ENCODE data around the gene RAB11B. TPM values are rescaled to one million over a fixed set of nuclear protein-coding genes. Genes with fewer than 3 reads are reported as not detected.
A peak's percentile ranks its signal among the peaks of the same experiment; 100 is the strongest.

The RAB11B gene
- total and polyA plus RNA-seq, 2 of the 13 experiments (the other 11 are each of a cell fraction or from before 2014, with no cell fraction given), result 6.0 to 28.4 TPM

DNA sequence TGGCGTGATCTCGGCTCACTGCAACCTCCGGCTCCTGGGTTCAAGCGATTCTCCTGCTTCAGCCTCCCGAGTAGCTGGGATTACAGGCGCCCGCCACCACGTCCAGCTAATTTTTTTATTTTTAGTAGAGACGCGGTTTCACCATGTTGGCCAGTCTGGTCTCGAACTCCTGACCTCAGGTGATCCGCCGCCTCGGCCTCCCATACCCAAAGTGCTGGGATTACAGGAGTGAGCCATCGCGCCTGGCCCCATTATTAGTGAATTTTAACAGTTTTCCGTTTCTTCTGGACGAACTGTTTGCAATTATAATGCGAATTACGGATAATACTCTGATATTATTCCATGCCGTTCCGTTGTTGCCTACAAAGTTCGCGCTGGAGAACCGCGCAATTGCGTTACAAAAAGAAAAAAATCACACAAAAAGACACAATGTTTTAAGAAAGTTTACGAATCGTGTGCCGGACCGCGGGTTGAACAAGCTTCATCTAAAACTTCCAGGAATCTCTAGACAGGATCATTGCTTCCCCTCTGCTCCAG lies 54.0 kb downstream of the RAB11B start (continued):
- peak; percentile 38; the same call in 1 of the 2 replicates for TF ChIP-seq TOPORS (CRISPR knock-in tag; IDR thresholded peaks at IDR 0.05)
- TF ChIP-seq ISL2 (CRISPR knock-in tag; IDR thresholded peaks at IDR 0.05), result 0 out of 2 replicates have a peak, but pooled peaks have one; percentile 0
- peak; percentile 77; the same call in 1 of the 2 replicates for TF ChIP-seq ARID2 (CRISPR knock-in tag; IDR thresholded peaks at IDR 0.05; ENCODE audit: borderline replicate concordance)
- TF ChIP-seq ADNP (CRISPR knock-in tag; IDR thresholded peaks at IDR 0.05), result 0 out of 2 replicates have a peak, but pooled peaks have one; percentile 59
- peak; percentile 43; the same call in 1 of the 2 replicates for TF ChIP-seq BCL6 (CRISPR knock-in tag; IDR thresholded peaks at IDR 0.05)

DNA sequence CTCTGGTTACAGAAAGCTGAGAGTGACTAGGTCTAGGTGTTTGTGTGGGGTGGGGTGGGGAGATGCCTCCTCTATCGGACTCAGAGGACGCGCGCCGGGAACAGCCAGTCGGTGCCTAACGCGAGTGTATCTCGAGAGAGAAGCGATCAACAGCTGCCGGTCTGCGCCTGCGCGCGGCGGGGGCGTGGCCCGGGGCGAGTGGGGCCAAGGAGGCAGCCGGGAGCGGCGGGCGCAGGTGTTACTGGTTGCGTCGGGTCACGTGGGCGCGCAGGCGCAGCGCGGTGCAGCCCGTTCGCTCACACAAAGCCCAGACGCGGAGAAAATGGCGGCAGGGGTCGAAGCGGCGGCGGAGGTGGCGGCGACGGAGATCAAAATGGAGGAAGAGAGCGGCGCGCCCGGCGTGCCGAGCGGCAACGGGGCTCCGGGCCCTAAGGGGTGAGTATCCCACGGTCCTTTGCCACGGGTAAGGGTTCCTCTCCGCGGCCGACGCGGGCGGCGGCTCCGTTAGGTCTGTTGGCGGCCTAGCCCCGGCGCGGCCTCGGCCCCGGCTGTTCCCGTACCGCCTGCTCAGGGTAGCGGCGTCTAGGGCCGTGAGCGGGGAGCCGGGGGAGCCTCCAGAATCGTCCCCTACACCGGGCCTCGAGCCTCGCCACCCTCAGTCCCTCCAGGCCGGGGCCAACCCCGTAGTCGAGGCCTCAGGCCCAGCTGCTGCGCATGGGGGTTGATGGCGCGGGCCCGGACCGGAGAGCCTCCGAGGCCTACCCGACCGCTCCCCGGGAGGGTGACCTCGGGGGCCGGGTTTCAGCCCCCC lies 54.7 kb downstream of the RAB11B start, which contains the start of gene HNRNPM:
TSS of gene HNRNPM (plus strand) at position 299 of the 811 bp plus-strand sequence. CDS start at position 323, 24 bp downstream.
- WGBS (ENCODE audit: low lambda C conversion rate), result under 1% methylated on average over 27 of the region's 93 CpGs
- H3K4me3 ChIP-seq (replicated peaks in 1 of 3; ENCODE audit: insufficient read depth in 1 of 3, low read depth in 2 of 3, low read length in 3 of 3), result peak within 1 kb of the TSS; percentile 93 to 99 (median 99)
- peak within 1 kb of the TSS; percentile 95 for H3K27ac ChIP-seq (ENCODE audit: extremely low read length, insufficient read depth, low read length)
- peaks cover 47% of the 10 kb centered on the region for H4K20me1 ChIP-seq (ENCODE audit: insufficient read depth, low read length)
- ChIA-PET POLR2A (interaction anchor here (0.7 to 3.6 kb wide), 17 partner anchors 11 to 74 kb away, joined by 3 to 82 read pairs (median 4); partner anchors contain the start of genes MARCHF2, RAB11B and ZNF414), CTCF (ENCODE audit: low intra/inter-chr PET ratio, low total read pairs) (interaction anchor here (0.7 kb wide), 1 partner anchor 11 kb away, joined by 3 read pairs; no protein-coding TSS in a partner anchor)
- no TSS peak for BruUV-seq (replicated peaks)
- peaks cover 70% of the 10 kb centered on the region for H3K4me1 ChIP-seq (ENCODE audit: insufficient read depth, low read length)
- FAIRE-seq, result peak; percentile 73
- H3K79me2 ChIP-seq (ENCODE audit: insufficient read depth, low read length), result peaks cover 50% of the 10 kb centered on the region
- H3K4me2 ChIP-seq (ENCODE audit: low read depth, low read length), result peak within 1 kb of the TSS; percentile 92
- H3K9me3 ChIP-seq (ENCODE audit: low read length), result no peaks in the 10 kb centered on the region
- no peaks in the 10 kb centered on the region for H3K27me3 ChIP-seq (ENCODE audit: control insufficient read depth in 1 of 2, insufficient read depth in 2 of 2, low read length in 2 of 2)
- in situ Hi-C loops (cut with HindIII; ENCODE audit: extremely low pct_ligation_motif_present, low pct_unique_long_range_greater_than_20kb) (no loop called here), intact Hi-C loops (cut with micrococcal nuclease; ENCODE audit: unreplicated experiment) (loop anchor here (5.0 to 10.0 kb wide), 2 partner anchors 33 to 90 kb away; partner anchors contain the start of gene MARCHF2)
- H2AFZ ChIP-seq (ENCODE audit: low read length), result no peak within 1 kb of the TSS
- peak; percentile 95 for DNase-seq (ENCODE audit: low spot score)
- peak within 1 kb of the TSS; percentile 100 for H3K9ac ChIP-seq (ENCODE audit: insufficient read depth, low read depth, low read length)
- peak; percentile 91 for ATAC-seq
- peaks cover 6 to 10% of the 10 kb centered on the region in 2 experiments; a peak in 4 of 5 replicates for H3K36me3 ChIP-seq (replicated peaks in 1 of 2; ENCODE audit: control insufficient read depth in 1 of 2, insufficient read depth in 2 of 2, low read length in 2 of 2)
- TF ChIP-seq ARHGAP35 (CRISPR knock-in tag; IDR thresholded peaks at IDR 0.05; ENCODE audit: borderline replicate concordance) (peak; percentile 57; the same call in 1 of the 2 replicates), SMAD3 (CRISPR knock-in tag; IDR thresholded peaks at IDR 0.05) (no peak; the same call in 1 of the 2 replicates), STAG1 (CRISPR knock-in tag; IDR thresholded peaks at IDR 0.05) (0 out of 2 replicates have a peak, but pooled peaks have one; percentile 7), FOXC1 (CRISPR knock-in tag; IDR thresholded peaks at IDR 0.05; ENCODE audit: borderline replicate concordance) (peak; percentile 88), REXO4 (CRISPR knock-in tag; IDR thresholded peaks at IDR 0.05; ENCODE audit: borderline replicate concordance) (no peak), MEIS2 (CRISPR knock-in tag; IDR thresholded peaks at IDR 0.05) (peak; percentile 64; the same call in 1 of the 2 replicates), ZNF446 (CRISPR knock-in tag; IDR thresholded peaks at IDR 0.05) (no peak; the same call in 1 of the 2 replicates), ZSCAN30 (CRISPR knock-in tag; IDR thresholded peaks at IDR 0.05) (0 out of 2 replicates have a peak, but pooled peaks have one; percentile 29), GATAD2A (CRISPR knock-in tag; IDR thresholded peaks at IDR 0.05) (peak; percentile 26; the same call in 1 of the 2 replicates), NONO (IDR thresholded peaks at IDR 0.05) (no peak), NONO (CRISPR knock-in tag; conservative IDR thresholded peaks at IDR 0.05) (peak; percentile 29), NRL (CRISPR knock-in tag; IDR thresholded peaks at IDR 0.05; ENCODE audit: borderline replicate concordance) (no peak), MAFK (conservative IDR thresholded peaks at IDR 0.05 in 1 of 2, IDR thresholded peaks at IDR 0.05 in 1 of 2; ENCODE audit: low read length in 2 of 2) (no peak)
- TF ChIP-seq, protein P1, sequence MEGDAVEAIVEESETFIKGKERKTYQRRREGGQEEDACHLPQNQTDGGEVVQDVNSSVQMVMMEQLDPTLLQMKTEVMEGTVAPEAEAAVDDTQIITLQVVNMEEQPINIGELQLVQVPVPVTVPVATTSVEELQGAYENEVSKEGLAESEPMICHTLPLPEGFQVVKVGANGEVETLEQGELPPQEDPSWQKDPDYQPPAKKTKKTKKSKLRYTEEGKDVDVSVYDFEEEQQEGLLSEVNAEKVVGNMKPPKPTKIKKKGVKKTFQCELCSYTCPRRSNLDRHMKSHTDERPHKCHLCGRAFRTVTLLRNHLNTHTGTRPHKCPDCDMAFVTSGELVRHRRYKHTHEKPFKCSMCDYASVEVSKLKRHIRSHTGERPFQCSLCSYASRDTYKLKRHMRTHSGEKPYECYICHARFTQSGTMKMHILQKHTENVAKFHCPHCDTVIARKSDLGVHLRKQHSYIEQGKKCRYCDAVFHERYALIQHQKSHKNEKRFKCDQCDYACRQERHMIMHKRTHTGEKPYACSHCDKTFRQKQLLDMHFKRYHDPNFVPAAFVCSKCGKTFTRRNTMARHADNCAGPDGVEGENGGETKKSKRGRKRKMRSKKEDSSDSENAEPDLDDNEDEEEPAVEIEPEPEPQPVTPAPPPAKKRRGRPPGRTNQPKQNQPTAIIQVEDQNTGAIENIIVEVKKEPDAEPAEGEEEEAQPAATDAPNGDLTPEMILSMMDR (CRISPR knock-in tag; IDR thresholded peaks at IDR 0.05), result 0 out of 2 replicates have a peak, but pooled peaks have one; percentile 2
- TF ChIP-seq, protein P2, sequence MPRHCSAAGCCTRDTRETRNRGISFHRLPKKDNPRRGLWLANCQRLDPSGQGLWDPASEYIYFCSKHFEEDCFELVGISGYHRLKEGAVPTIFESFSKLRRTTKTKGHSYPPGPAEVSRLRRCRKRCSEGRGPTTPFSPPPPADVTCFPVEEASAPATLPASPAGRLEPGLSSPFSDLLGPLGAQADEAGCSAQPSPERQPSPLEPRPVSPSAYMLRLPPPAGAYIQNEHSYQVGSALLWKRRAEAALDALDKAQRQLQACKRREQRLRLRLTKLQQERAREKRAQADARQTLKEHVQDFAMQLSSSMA (CRISPR knock-in tag; IDR thresholded peaks at IDR 0.05), result no peak
